Activated CD8-positive, alpha-beta memory T cell treated with anti-CD3 and anti-CD28 coated beads for 1 hour (primary cell): Measurements from ENCODE around the gene ANKRD11.
"Not testable (repeated sequence)": the region's sequence is repeated elsewhere in the genome, so short reads cannot be mapped to it uniquely, and the experiment has no call there.

Experiments
- DNase-seq, 2 donors: peaks; one replicate each; pipeline ENCODE4 v3.0.0-alpha.2; 2020; ENCODE audit warnings: low read depth in 1 of 2; ENCODE audit errors: extremely low read depth in 1 of 2

The ANKRD11 gene

GRCh38 chr16:89253548-89254287, 236.6 kb downstream of the ANKRD11 start:
- no peak for DNase-seq

DNA sequence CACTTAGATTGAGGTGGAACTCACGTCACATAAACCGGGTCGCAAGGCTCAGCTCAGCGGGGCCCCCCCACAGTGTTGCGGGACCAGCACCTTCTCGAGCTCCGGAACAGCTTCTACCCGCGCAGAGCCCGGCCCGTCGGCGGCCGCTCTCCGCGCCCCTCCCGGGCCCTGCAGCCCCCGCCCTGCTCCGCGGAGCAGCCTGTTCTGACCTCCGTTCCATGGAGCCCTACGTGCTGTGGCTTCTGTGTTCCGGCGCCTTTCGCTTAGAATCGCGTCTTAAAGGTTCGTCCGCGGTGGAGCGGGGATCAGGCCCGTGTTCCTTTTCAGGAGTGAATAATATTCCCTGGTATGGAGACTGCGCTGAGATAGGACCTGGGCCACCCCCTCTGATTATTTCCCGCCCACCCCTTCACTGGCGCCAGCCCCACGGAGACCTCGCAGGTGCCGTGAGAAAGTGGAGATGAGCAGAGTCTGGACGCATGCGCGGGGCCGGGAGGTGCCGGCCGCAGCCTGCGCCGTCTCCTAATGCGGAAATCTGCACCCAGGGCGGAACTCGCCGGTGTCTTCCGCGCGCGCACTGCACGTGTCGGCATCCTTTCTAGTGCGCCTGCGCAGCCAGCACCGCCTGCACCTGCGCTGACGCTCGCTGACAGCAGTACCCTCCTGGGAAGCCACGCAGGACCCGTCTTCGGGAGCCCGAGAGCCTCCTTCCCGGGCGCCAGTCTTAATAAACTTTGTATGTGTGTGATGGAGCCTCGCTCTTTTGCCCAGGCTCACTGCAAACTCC, 242.0 kb downstream of the ANKRD11 start:
- no peak for DNase-seq

DNA sequence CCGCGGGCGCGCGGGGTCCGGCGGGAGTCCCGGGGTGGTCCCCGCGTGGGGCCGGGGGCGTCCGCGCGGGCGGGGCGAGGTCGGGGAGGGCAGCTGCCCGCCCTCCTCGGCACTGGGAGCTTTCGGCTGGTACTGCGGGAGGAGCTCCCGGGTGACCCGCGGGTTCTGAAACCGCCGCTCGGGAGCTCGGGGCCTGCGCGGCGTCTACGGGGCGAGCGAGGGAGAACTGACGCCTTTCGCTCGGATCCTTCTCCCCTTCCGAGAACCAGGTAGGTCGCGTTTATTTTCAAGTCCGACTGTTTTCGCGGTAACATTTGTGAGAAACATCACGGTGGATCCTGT, 242.7 kb downstream of the ANKRD11 start:
- peak in 1 of 2 donors; percentile 21 for DNase-seq

GRCh38 chr16:89246903-89247733, 243.2 kb downstream of the ANKRD11 start:
- peak; percentile 92 to 98 for DNase-seq

DNA sequence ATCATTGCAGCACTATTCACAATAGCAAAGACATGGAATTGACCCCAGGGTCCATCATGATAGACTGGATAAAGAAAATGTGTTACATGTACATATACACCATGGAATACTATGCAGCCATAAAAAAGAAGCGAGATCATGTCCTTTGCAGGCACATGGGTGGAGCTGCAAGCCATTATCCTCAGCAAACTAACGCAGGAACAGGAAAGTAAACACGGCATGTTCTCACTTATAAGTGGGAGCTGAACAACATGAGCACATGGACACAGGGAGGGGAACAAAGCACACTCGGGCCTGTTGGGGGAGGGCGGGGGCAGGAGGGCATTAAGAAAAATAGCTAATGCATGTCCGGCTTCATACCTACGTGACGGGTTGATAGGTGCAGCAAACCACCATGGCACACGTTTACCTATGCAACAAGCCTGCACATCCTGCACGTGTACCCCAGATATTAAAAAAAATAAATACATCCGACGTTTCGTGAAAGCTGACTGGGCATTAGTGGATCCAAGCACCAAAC, 243.9 kb downstream of the ANKRD11 start:
- DNase-seq, result no peak

DNA sequence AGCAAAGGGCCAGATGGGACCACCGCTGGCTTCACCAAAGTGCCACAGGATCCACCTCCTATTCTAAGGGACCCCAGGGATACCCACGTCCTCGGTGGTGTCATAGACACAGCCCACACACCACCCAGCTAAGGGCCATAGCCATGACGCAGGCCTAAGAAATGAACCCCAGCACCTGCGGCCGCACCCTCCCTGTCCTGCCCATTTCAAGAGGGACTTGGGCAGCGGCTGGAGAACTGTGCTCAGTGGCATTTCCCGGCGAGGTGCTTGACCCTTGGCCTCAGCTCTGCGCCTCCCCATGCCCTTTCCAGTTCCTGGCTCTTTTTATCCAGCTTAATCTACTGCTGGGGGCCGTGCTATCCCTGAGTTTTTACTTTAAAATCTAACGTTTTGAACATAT, 245.6 kb downstream of the ANKRD11 start:
- no peak for DNase-seq

GRCh38 chr16:89244264-89244663, 246.1 kb downstream of the ANKRD11 start:
- not testable (repeated sequence) for DNase-seq

GRCh38 chr16:89243664-89244063, 246.7 kb downstream of the ANKRD11 start:
- DNase-seq, result no peak

DNA sequence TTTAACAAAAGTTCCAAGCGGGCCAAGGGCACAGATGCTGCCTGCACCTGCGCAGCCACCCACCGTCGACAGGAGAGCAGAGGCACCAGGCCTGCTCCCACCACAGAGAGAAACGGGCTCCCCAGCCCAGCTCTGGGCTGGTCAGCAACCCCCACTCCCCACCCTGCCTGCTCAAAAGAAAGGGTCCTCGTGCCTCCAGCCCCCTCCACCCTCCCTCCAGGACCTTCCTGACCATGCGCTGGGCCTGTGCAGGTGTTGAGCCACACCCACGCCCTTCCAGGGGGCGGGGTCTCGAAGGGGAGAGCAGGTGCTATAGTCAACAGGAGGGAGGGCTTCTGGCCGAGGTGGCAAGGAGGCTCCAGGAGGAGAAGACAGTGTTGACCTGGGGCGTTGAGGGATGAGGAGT, 247.6 kb downstream of the ANKRD11 start:
- no peak for DNase-seq

DNA sequence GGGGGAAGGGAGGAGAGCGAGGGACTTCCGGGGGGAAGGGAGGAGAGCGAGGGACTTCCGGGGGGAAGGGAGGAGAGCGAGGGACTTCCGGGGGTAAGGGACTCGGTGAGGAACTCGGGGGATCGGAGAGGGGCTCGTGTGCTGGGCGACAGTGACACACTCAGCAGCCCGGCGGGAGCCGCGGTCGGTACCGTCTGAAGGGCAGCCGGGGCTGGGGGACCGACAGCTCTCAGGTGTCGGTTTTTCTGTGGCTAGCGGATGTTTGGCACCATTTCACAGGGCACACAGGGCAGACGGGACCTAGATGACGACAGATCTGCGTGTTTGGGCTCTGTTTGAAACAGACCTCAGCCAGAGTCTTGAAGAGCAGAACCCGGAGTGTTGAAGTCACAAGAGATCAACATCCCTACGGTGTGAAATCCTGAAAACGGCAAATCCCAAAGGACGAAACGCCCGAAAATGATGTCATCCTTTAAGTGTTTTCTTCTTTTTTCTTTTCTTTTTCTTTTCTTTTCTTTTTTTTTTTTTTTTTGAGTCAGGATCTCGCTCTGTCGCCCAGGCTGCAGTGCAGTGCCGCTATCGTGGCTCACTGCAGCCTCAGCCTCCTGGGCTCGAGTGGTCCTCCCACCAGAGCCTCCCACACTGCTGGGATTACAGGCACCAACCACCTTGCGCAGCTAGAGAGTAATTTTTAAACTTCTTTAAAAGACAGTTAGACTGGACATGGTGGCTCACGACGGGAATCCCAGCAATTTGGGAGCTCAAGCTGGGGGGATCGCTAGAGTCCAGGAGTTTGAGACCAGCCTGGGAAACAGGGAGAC, 249.0 kb downstream of the ANKRD11 start:
- DNase-seq, result peak; percentile 53 to 78

- no peak for DNase-seq
Observed at GRCh38 chr16:89237733-89238132, 252.6 kb downstream of the ANKRD11 start.

DNA sequence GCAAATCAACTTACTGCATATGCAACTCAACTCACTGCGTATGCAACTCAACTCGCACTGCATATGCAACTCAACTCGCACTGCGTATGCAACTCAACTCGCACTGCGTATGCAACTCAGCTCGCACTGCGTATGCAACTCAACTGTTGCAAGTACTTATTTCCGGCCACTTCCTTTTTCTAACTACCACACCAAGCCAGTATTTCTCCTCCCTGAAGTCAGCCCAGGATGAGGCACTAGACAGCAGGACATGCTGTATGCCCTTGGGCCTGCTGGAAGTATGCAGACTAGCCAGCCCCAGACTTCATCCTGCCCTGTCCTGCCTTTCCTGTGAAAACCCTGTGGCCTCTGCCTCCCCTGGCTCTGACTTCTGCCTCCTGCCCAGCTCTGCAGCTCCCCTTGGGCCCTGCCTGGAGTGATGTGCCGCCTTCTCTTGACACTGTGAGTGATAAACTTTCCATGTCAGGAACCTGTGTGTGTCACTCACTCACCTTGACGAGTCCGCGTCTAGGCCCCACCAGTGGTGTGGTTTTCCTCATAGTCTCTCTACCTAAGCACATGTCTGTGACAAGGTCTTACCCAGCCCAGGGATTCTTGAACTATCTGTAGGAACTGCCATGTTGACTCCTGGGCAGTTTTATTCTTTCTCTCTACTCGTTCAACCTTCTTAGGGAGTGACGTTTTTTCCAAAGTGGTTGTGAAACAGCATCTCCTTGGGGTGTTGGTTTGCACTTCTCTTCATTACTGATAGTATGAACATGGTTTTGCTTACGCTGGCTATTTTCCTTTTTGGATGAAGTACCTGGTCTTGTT, 256.5 kb downstream of the ANKRD11 start:
- DNase-seq, result no peak

- DNase-seq, result no peak
Observed at GRCh38 chr16:89232107-89232506, 258.3 kb downstream of the ANKRD11 start.

DNA sequence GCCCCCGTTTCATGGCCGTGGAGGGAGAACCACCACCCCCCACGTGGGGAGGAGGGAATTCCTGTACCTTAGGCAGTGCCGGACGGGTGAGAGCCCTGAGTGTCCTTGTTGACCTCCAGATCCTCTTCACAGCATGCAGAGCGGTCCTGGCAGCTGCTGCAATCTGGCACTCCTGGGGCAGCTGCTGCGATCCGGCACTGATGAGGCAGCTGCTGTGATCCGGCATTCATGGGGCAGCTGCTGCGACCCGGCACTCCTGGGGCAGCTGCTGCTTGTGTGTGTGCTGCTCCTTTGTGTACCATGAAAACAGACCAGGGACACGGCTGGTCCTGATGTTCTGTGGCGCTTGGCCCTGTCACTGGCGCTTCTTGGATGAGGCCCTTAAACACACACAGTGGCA, 260.1 kb downstream of the ANKRD11 start:
- no peak for DNase-seq

GRCh38 chr16:89224665-89225064, 265.7 kb downstream of the ANKRD11 start:
- DNase-seq, result no peak

DNA sequence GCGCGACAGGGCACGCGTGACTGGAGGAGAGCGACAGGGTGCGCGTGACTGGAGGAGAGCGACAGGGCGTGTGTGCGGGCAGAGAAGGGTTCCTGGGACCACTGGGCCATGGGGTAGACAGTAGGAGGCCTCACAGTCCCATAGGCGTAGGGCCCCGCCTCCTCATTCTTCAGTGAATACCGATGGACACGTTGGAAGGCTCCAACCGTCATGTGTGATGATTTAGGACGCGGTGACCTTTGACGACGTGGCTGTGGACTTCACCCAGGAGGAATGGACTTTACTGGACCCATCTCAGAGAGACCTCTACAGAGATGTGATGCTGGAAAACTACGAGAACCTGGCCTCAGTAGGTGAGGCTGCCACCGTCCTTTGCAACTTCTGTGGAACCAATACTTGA, 267.4 kb downstream of the ANKRD11 start:
- no peak for DNase-seq

DNA sequence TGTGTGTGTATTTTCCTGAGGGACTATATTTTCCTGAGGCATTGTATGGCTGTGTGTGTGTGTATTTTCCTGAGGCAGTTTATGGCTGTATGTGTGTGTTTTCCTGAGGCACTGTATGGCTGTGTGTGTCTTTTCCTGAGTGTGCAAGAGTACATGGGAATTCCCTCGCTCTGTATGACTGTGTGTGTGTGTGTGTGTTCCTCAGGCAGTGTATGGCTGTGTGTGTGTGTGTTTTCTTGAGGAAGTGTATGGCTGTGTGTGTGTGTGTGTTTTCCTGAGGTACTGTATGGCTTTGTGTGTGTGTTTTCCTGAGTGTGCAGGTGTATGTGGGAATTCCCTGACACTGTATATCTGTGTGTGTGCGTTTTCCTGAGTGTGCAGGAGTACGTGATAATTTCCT, 268.8 kb downstream of the ANKRD11 start:
- no peak for DNase-seq

- DNase-seq, result no peak
Observed at GRCh38 chr16:89219365-89219764, 271.0 kb downstream of the ANKRD11 start.
